Breast epithelium (tissue), 4 donors: Measurements from ENCODE around the gene NCOA6. TPM values are rescaled to one million over a fixed set of nuclear protein-coding genes. Genes with fewer than 3 reads are reported as not detected.

Source experiments
- DNase-seq, 2 donors: peaks; one replicate each; pipeline ENCODE4 v3.0.0-alpha.2; 2019; ENCODE audit warnings: low spot score in 2 of 2
- H3K27ac ChIP-seq, 2 donors: fragments of 200-600 bp; sonication (generic) in 1 of 2; one replicate each; pipeline ENCODE4 v1.5.1; 2016 to 2019; ENCODE audit warnings: mild to moderate bottlenecking in 1 of 2
- H3K27me3 ChIP-seq, 2 donors: fragments of 200-600 bp; sonication (generic) in 1 of 2; one replicate each; pipeline versions ENCODE4 v1.5.1 to v1.6.0; 2017 to 2019; ENCODE audit warnings: control low read depth in 1 of 2, mild to moderate bottlenecking in 1 of 2
- H3K36me3 ChIP-seq: fragments of 200-600 bp; one replicate; pipeline ENCODE4 v1.5.1; 2019
- H3K4me1 ChIP-seq, 2 donors: fragments of 200-600 bp; sonication (generic); one replicate each; pipeline ENCODE4 v1.5.1; 2016 to 2019; ENCODE audit warnings: control low read depth in 1 of 2
- H3K4me3 ChIP-seq, 3 donors: fragments of 200-600 bp; sonication (generic); 1 replicate in 2 of 3; 2 replicates in 1 of 3; pipeline ENCODE4 v1.5.1; 2016 to 2019; ENCODE audit warnings: mild to moderate bottlenecking in 3 of 3, moderate library complexity in 2 of 3
- H3K9me3 ChIP-seq, 2 donors: fragments of 200-600 bp; sonication (generic) in 1 of 2; one replicate each; pipeline ENCODE4 v1.5.1; 2016 to 2019; ENCODE audit warnings: control low read depth in 1 of 2
- POLR2A ChIP-seq: fragments of 450-650 bp; IDR thresholded peaks from one replicate; pipeline ENCODE4 v1.6.1; 2016; ENCODE audit warnings: antibody characterized with exemption, mild to moderate bottlenecking, moderate library complexity
- POLR2AphosphoS5 ChIP-seq, 3 donors: sonication (generic); formaldehyde crosslinking; IDR thresholded peaks; one replicate each; pipeline ENCODE4 v1.6.1; 2017; ENCODE audit warnings: antibody characterized with exemption in 3 of 3
- intact Hi-C: fragments of 100-400 bp; cut with DNase I; formaldehyde crosslinking; loops from one replicate; pipeline ENCODE4 v1.15.1; 2023; ENCODE audit warnings: low total_unique reads
- total RNA-seq, 3 donors: library from RNA; depleted of rRNA; stranded (reverse); fragments of >200 nt; gene quantifications; one replicate each; pipeline ENCODE4 v1.1.0, GENCODE V29; 2016
- TF ChIP-seq, protein P1 (sequence below), 3 donors: fragments of 450-650 bp; IDR thresholded peaks; one replicate each; pipeline ENCODE4 v1.5.1; 2016 to 2017; ENCODE audit warnings: antibody characterized with exemption in 3 of 3, mild to moderate bottlenecking in 3 of 3, moderate library complexity in 3 of 3

The NCOA6 gene
- total RNA-seq, 3 donors from 2014 or later: 20.0 to 20.6 (median 20.3) TPM

DNA sequence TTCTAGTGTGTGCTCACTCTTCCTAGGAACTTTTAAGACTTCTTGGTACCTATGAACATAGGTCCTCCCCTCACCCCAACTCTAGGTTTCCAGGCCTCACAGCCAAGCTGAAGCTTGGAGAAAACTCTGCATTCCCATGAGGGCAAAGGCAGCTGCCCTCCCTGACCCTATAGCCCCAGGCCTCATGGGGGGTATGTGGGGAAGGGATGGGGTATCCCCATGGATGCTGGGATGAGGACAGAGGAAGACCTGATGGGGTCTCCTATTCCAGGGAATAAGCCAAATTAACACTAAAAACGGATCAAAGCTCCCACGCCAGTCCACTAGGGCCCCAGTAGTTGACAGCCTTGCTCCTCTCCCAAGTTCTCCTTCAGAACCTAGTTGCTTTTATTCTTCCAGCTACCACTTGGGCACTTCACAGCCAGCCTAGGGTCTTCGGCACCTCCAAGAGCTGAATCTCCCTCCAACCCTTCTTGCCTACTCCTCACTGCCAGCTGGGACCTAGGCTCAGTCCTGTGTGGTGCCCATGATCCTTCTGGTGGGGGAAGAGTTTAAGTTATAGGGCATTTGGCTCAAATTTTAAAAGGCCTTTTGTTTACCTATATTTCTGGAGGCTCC lies 113.5 kb downstream of the NCOA6 start:
- intact Hi-C loops: no loop called here
- Histone ChIP-seq H3K4me3 (no peak overlapping the region), H3K4me1 (no peaks in the 10 kb centered on the region), H3K36me3 (peaks cover 5% of the 10 kb centered on the region), H3K27ac (no peak overlapping the region), H3K9me3 (no peaks in the 10 kb centered on the region), H3K27me3 (no peaks in the 10 kb centered on the region)
- TF ChIP-seq POLR2AphosphoS5 (IDR thresholded peaks at IDR 0.05) (no peak), POLR2A (no peak)
- TF ChIP-seq, protein P1, sequence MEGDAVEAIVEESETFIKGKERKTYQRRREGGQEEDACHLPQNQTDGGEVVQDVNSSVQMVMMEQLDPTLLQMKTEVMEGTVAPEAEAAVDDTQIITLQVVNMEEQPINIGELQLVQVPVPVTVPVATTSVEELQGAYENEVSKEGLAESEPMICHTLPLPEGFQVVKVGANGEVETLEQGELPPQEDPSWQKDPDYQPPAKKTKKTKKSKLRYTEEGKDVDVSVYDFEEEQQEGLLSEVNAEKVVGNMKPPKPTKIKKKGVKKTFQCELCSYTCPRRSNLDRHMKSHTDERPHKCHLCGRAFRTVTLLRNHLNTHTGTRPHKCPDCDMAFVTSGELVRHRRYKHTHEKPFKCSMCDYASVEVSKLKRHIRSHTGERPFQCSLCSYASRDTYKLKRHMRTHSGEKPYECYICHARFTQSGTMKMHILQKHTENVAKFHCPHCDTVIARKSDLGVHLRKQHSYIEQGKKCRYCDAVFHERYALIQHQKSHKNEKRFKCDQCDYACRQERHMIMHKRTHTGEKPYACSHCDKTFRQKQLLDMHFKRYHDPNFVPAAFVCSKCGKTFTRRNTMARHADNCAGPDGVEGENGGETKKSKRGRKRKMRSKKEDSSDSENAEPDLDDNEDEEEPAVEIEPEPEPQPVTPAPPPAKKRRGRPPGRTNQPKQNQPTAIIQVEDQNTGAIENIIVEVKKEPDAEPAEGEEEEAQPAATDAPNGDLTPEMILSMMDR (IDR thresholded peaks at IDR 0.05): no peak
- DNase-seq: no peak

DNA sequence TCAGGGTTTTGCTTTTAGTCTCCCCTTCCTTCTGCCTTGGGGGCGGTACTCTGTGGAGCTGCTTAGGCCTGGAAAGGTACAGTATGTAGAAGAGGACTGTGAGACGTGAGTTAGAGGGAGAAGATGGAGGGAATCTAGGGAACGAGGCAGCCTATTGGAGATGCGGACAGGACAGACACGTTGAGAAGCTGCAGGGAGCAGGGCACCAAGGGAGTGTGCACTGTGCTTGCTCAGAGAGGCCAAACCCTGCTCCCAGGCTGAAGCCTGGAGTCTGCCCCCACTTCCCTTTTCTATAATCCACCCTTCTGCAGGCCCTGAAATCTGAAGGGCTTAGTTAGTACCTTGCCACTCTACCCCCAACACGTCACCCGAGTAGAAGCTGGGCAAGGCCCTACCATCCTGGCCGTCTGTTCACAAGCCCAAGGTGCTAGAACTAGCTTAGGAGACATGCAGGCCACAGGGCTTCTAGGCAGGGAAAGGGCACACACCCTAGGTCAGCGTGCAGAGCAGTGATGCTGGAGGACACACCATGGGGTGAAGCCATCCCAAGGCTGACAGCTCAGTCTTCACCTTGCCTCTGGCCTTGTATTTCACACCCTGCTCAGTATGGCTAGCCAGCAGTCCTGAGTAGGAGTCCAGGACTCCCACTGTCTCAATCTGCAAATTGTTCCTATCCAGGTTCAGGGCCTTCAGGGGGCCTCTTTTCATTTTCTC lies 114.4 kb downstream of the NCOA6 start:
- H3K4me1 ChIP-seq: no peaks in the 10 kb centered on the region
- intact Hi-C loops: no loop called here

DNA sequence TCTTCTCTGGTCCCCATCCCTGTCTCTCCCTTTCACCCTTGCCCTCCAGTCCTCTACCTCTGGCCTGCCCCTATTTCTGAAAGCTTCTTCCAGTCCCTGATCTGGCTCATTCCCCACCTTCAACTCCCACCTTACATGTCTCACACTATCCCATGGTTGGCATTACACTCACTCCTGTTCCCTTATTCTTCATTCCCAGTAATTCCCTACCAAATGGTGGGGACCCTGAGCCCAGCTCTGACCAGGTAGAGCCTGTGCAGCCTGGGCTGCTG lies 114.9 kb downstream of the NCOA6 start:
- Histone ChIP-seq H3K27ac (peak overlapping the region in 1 of 2 donors; percentile 92), H3K27me3 (no peaks in the 10 kb centered on the region), H3K4me1 (no peaks in the 10 kb centered on the region), H3K36me3 (peaks cover 5% of the 10 kb centered on the region), H3K4me3 (peak overlapping the region in 2 of 3 donors; percentile 77 to 92), H3K9me3 (no peaks in the 10 kb centered on the region)
- intact Hi-C loops: no loop called here
- TF ChIP-seq POLR2AphosphoS5 (IDR thresholded peaks at IDR 0.05) (no peak), POLR2A (no peak)
- TF ChIP-seq, protein P1 (IDR thresholded peaks at IDR 0.05): no peak
- no peak for DNase-seq

More for the DNA sequence above, 114.4 kb downstream of the NCOA6 start:
- H3K4me3 ChIP-seq: no peak overlapping the region
- TF ChIP-seq POLR2A: no peak
- no peak for TF ChIP-seq POLR2AphosphoS5 (IDR thresholded peaks at IDR 0.05)
- TF ChIP-seq, protein P1 (IDR thresholded peaks at IDR 0.05): no peak
- H3K27ac ChIP-seq: no peak overlapping the region
- no peak for DNase-seq
- no peaks in the 10 kb centered on the region for H3K27me3 ChIP-seq
- no peaks in the 10 kb centered on the region for H3K9me3 ChIP-seq
- peaks cover 5% of the 10 kb centered on the region for H3K36me3 ChIP-seq

DNA sequence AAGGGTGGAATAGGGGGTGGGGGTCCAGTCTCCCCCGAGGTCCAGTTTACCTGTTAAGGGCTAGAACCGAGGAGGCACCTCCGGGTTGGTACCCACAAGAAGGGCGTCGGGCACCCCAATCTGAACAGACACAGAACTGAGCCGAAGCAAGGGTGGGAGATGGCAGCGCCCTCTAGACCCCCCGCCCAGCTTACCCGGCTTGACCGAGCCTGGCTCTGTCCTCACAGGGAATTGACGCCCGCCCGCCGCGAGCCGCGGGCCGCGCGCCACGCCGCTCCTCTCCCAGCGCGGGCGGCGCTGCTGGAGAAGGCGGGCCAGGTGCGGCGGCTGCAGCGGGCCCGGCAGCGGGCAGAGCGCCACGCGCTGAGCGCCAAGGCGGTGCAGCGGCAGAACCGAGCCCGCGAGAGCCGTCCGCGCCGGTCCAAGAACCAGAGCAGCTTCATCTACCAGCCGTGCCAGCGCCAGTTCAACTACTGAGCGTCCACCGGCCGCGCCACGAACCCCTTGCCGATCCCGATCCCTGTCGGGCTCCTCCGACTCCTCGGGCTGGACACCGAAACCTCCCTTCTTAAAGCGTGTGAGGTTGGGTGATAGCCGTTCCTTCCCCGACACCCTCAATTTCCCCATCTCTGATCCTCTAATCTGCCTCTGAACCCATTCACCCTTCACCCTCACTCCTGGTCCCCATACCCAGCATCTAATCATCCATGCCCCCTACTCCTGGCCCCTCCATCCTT lies 115.5 kb downstream of the NCOA6 start:
- DNase-seq: peak in 1 of 2 donors; percentile 62
- TF ChIP-seq, protein P1 (IDR thresholded peaks at IDR 0.05): no peak
- TF ChIP-seq POLR2A: no peak
- no peak for TF ChIP-seq POLR2AphosphoS5 (IDR thresholded peaks at IDR 0.05)
- peak overlapping the region; percentile 72 to 92 (median 77) for H3K4me3 ChIP-seq
- H3K36me3 ChIP-seq: peaks cover 5% of the 10 kb centered on the region
- no peaks in the 10 kb centered on the region for H3K9me3 ChIP-seq
- H3K27me3 ChIP-seq: no peaks in the 10 kb centered on the region
- intact Hi-C loops: loop anchor here (10.0 kb wide), 1 partner anchor 175 kb away; no protein-coding TSS in a partner anchor
- H3K4me1 ChIP-seq: peaks cover 0 to under 1% of the 10 kb centered on the region in 2 donors
- peak overlapping the region; percentile 80 to 92 for H3K27ac ChIP-seq
